ENCODE measurements around the gene CYP27C1.
A peak's percentile ranks its signal among the peaks of the same experiment; 100 is the strongest.

DNA sequence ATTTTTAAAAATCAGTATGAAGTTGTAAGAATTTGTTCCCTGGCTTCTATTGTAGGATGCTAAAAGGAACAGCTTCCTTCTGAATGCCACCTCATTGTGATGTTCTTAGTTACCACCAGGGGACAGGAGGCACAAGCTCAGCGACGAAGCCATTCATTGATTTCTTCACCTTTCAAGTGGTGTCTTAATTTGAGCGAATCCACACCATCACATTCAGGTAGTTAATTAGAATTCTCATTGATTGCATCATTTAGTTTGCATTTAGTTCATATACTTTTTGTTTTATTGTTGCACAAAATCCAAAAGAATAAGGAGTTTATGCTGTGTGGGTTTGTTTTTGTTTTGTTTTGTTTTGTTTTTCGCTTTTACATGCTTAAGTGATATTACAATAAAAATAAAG is 23.1 kb downstream of the CYP27C1 start:
- TF ChIP-seq, protein P1, sequence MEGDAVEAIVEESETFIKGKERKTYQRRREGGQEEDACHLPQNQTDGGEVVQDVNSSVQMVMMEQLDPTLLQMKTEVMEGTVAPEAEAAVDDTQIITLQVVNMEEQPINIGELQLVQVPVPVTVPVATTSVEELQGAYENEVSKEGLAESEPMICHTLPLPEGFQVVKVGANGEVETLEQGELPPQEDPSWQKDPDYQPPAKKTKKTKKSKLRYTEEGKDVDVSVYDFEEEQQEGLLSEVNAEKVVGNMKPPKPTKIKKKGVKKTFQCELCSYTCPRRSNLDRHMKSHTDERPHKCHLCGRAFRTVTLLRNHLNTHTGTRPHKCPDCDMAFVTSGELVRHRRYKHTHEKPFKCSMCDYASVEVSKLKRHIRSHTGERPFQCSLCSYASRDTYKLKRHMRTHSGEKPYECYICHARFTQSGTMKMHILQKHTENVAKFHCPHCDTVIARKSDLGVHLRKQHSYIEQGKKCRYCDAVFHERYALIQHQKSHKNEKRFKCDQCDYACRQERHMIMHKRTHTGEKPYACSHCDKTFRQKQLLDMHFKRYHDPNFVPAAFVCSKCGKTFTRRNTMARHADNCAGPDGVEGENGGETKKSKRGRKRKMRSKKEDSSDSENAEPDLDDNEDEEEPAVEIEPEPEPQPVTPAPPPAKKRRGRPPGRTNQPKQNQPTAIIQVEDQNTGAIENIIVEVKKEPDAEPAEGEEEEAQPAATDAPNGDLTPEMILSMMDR (conservative IDR thresholded peaks at IDR 0.05 in 1 of 2, IDR thresholded peaks at IDR 0.05 in 1 of 2; ENCODE audit: low read depth in 1 of 2, low read length in 2 of 2) = peak in 1 of 2 donors; percentile 29
- TF ChIP-seq EZH2 (IDR thresholded peaks at IDR 0.05; ENCODE audit: low read length, missing control alignments) = no peak
